Erythroblast (primary cell): Measurements from ENCODE around the gene CTH.

Experiments used
- GATA1 ChIP-seq: IDR thresholded peaks from 2 replicates; pipeline ENCODE4 v1.6.1; 2011; ENCODE audit warnings: low read depth, mild to moderate bottlenecking, control low read depth, low read length, moderate library complexity
- POLR2A ChIP-seq: IDR thresholded peaks from 2 replicates; pipeline ENCODE4 v1.6.1; 2011; ENCODE audit warnings: mild to moderate bottlenecking, low read length

- no peak for TF ChIP-seq POLR2A
- TF ChIP-seq GATA1: no peak
Observed at GRCh38 chr1:70420320-70420719, 9.3 kb downstream of the CTH start.
